Measurements from ENCODE around the gene VASN. TPM values are rescaled to one million over a fixed set of nuclear protein-coding genes. Genes with fewer than 3 reads are reported as not detected.
A peak's percentile ranks its signal among the peaks of the same experiment; 100 is the strongest.

The VASN gene
- total RNA-seq, 1 donor from 2014 or later, result 4.0 TPM

GRCh38 chr16:4370151-4370550 lies 1.5 kb upstream of the VASN start:
- H3K4me3 Mint-ChIP-seq (ENCODE audit: low read depth), result no peak overlapping the region
- peaks cover 11% of the 10 kb centered on the region for H3K4me1 Mint-ChIP-seq (ENCODE audit: low read depth)
- no peaks in the 10 kb centered on the region for H3K9me3 Mint-ChIP-seq (ENCODE audit: low read depth)
- TF ChIP-seq CTCF (IDR thresholded peaks at IDR 0.05; ENCODE audit: unreplicated experiment), result no peak
- H3K27ac Mint-ChIP-seq, result no peak overlapping the region
- no peaks in the 10 kb centered on the region for H3K36me3 Mint-ChIP-seq (ENCODE audit: insufficient read depth)
- DNase-seq (ENCODE audit: low spot score, unreplicated experiment), result no peak
- no peaks in the 10 kb centered on the region for H3K27me3 Mint-ChIP-seq

GRCh38 chr16:4370570-4371356 lies 885 bp upstream of the VASN start:
- H3K4me1 Mint-ChIP-seq (ENCODE audit: low read depth), result peaks cover 13% of the 10 kb centered on the region
- no peaks in the 10 kb centered on the region for H3K27me3 Mint-ChIP-seq
- TF ChIP-seq CTCF (IDR thresholded peaks at IDR 0.05; ENCODE audit: unreplicated experiment), result no peak
- no peaks in the 10 kb centered on the region for H3K9me3 Mint-ChIP-seq (ENCODE audit: low read depth)
- no peak overlapping the region for H3K27ac Mint-ChIP-seq
- H3K36me3 Mint-ChIP-seq (ENCODE audit: insufficient read depth), result no peaks in the 10 kb centered on the region
- peak overlapping the region; percentile 46 for H3K4me3 Mint-ChIP-seq (ENCODE audit: low read depth)
- DNase-seq (ENCODE audit: low spot score, unreplicated experiment), result no peak

- Mint-ChIP-seq H3K9me3 (ENCODE audit: low read depth) (no peaks in the 10 kb centered on the region), H3K36me3 (ENCODE audit: insufficient read depth) (no peaks in the 10 kb centered on the region), H3K4me3 (ENCODE audit: low read depth) (peak overlapping the region; percentile 75), H3K27me3 (no peaks in the 10 kb centered on the region), H3K27ac (peak overlapping the region; percentile 67), H3K4me1 (ENCODE audit: low read depth) (peaks cover 15% of the 10 kb centered on the region)
- TF ChIP-seq CTCF (IDR thresholded peaks at IDR 0.05; ENCODE audit: unreplicated experiment), result no peak
- DNase-seq (ENCODE audit: low spot score, unreplicated experiment), result no peak
Measured at GRCh38 chr16:4372001-4372577, 441 bp downstream of the VASN start.

GRCh38 chr16:4372578-4373355 lies 1.1 kb downstream of the VASN start:
- H3K9me3 Mint-ChIP-seq (ENCODE audit: low read depth), result no peaks in the 10 kb centered on the region

More at GRCh38 chr16:4372578-4373355, 1.1 kb downstream of the VASN start:
- Mint-ChIP-seq H3K4me1 (ENCODE audit: low read depth) (peaks cover 21% of the 10 kb centered on the region), H3K4me3 (ENCODE audit: low read depth) (peak overlapping the region; percentile 75), H3K27ac (peak overlapping the region; percentile 67), H3K36me3 (ENCODE audit: insufficient read depth) (no peaks in the 10 kb centered on the region), H3K27me3 (no peaks in the 10 kb centered on the region)
- TF ChIP-seq CTCF (IDR thresholded peaks at IDR 0.05; ENCODE audit: unreplicated experiment), result no peak
- no peak for DNase-seq (ENCODE audit: low spot score, unreplicated experiment)

Measured in progenitor cell of endocrine pancreas (in vitro differentiated cells).